Mammary epithelial cell (primary cell): ENCODE data around the gene MRPS34.

Source experiments
- CTCF ChIP-seq, 2 donors: IDR thresholded peaks in 1 of 2; conservative IDR thresholded peaks in 1 of 2; 2 replicates each; pipeline ENCODE4 v1.5.1; 2011 to 2012; ENCODE audit warnings: inconsistent platforms in 2 of 2, low read length in 2 of 2, mild to moderate bottlenecking in 2 of 2, control low read depth in 1 of 2, low read depth in 1 of 2; ENCODE audit not compliant: insufficient read depth in 1 of 2; ENCODE audit errors: extremely low read depth in 1 of 2
- EZH2 ChIP-seq: IDR thresholded peaks from 2 replicates; pipeline ENCODE4 v1.6.1; 2012; ENCODE audit warnings: low read length, inconsistent platforms, borderline replicate concordance

- TF ChIP-seq CTCF (conservative IDR thresholded peaks at IDR 0.05 in 1 of 2, IDR thresholded peaks at IDR 0.05 in 1 of 2; ENCODE audit: extremely low read depth in 1 of 2, insufficient read depth in 1 of 2, low read depth in 1 of 2, low read length in 2 of 2) (no peak), EZH2 (no peak)
Measured at GRCh38 chr16:1743376-1744337, 29.3 kb downstream of the MRPS34 start.
